ENCODE results near the gene MRPL20.
"Not testable (repeated sequence)": the region's sequence is repeated elsewhere in the genome, so short reads cannot be mapped to it uniquely, and the experiment has no call there.

The MRPL20 gene

DNA sequence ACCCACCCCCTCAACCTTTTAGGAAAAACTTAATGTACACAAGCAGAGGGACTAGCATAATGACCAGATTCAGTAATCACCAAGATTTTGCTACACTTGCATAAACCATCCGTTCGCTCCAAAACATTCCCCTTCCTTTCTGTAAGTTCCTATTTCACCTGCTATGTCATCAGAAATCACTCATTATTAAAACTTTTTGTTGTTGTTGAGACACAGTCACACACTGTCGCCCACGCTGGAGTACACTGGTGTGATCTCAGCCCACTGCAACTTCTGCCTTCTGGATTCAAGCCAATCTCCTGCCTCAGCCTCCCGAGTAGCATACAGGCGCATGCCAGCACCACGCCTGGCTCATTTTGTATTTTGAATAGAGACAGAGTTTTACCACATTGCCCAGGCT is 3.4 kb downstream of the MRPL20 start:
- no peak for DNase-seq

DNA sequence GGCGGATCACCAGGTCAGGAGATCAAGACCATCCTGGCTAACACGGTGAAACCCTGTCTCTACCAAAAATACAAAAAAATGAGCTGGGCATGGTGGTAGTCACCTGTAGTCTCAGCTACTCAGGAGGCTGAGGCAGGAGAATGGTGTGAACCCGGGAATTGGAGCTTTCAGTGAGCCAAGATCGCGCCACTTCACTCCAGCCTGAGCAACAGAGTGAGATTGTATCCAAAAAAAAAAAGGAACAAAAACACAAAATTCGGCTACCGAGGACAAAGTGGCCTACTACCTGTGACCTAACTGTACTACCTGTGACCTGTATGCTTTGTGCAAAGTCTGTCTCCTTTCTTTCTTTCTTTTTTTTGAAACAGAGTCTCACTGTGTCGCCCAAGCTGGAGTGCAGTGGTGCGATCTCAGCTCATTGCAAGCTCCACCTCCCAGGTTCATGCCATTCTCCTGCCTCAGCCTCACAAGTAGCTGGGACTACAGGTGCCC is 4.1 kb downstream of the MRPL20 start:
- not testable (repeated sequence) for DNase-seq

DNA sequence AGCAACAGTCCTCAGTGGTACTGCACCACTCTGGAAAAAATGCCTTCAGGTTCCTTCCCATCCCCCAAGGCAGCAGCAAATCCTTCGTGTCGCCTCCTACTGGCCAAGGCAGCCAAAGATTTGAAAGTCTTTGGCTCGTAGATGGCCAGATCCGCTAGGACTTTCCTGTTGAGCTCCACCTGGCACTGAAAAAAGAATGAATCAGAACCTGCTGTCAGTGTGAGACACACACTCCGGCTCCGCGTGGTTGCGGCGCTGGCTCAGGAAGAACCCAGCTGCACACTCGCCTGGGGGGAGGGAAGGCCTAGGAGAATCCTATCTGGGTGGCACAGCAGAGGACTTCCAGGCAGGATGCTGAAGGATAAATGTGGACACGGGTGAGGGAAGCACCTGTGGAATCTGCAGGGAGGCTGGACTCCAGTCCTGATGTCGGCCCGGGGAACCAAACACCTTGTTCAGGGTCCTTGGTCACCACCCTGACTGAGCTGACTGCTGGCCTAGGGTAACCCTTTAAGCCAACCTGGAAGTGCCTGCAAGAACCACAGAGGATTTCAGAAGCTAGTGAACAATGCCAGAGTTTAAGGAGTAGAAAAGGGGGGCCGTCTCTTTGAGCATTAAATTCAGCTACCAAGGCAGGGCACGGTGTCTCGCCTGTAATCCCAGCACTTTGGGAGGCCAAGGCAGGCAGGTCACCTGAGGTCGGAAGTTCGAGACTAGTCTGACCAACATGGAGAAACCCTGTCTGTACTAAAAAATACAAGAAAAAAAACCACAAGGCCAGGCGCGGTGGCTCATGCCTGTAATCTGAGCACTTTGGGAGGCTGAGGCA is 4.8 kb downstream of the MRPL20 start:
- DNase-seq, result peak; percentile 49

DNA sequence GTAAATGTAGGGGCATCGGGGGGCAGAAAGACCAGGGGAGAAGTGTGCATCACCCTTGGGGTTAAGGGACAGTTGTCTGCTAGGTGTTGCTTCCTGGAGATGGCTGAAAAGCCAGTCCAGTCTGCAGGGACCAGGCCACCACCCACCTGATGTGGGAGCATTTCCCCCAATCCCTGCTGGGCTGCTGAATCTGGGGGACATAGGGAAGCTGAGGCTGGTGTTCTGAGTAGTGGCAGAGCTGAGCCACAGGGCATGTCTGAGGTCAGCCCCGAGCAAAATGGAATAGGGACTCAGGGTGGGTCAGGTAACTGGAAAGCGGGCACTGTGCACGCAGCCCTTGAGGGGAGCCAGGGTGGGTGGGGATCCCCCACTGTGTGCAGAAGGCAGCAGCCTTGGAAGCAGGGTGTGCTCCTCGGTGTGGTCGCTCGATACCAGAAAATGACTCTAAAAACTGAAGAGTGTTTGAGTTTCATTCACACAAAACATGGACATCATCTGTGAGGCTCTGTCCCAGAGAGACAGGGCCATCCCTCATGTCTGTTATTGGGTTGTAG is 5.6 kb downstream of the MRPL20 start:
- no peak for DNase-seq

DNA sequence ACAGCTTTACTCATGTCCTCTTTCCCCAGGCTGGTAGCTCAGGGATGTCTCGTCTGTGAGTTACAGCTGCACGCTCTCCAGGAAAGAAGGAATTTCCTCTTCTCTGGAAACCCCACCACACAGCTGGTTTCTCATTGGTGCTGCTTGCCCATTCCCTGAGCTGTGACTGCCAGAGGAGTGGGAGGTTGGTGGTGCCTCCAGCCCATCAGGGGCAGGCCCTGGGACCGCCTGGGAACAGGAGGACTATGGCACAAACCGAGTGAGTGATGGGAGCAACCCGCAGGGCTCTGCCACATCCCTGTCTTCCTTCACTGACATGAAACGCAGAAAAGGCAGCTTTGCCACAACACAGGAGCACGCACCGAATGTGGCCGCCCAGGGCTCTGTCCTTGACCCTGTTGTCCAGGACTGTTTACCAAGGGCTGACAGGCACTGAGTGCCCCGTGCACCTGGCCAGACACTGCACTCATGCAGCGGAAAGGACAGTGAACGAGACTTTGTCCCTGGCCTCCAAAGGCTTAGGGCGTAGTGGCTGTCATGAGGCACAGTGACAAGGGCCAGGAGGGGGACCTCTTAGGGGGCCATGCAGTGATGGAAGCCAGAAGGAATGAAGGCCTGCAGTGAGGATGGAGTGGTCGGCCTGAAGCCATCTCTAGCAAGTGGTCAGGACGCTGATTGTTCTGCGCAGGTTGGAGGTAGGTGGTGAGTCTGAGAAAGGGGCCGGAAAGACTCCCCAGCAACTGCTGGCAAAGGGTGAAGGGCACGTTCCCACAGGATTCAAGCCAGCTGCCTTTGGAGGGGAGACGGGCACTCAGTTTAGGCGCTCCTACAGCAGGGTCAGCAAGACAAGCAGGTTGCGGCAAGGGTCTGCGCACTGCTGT is 6.3 kb downstream of the MRPL20 start:
- DNase-seq, result peak; percentile 24

DNA sequence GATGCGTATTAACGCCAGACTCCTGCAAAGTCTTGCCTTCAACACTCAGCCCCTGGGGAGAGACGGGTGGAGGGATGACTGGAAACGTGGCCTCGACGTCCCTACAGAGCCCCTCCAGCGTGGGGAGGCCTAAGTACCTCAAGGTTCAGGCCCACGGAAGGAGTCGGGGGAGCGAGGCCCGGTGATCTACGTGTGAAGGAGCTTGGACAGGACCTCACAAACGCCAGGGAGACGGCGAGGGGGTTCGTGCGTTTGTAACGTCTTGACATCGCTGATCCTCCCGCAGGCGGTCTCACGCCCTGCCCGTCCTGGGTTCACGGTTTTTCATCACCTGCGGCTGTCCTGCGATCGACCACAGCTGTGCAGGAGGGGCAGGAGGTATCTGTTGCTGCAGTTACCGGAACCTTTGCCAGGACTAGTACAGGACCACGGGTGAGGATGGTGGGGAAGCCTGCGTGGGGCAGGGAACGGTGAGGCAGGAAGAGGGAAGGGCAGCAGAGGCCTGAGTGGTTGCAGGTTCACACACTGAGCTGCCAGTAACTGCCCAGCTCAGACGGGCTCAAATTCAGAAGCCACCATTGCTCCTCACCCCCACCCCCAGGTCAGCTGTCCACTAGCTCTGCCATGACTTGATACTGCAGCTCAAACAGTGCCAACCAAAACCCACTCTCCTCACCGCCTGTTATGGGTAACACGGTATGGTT is 7.1 kb downstream of the MRPL20 start:
- peak; percentile 35 for DNase-seq

DNA sequence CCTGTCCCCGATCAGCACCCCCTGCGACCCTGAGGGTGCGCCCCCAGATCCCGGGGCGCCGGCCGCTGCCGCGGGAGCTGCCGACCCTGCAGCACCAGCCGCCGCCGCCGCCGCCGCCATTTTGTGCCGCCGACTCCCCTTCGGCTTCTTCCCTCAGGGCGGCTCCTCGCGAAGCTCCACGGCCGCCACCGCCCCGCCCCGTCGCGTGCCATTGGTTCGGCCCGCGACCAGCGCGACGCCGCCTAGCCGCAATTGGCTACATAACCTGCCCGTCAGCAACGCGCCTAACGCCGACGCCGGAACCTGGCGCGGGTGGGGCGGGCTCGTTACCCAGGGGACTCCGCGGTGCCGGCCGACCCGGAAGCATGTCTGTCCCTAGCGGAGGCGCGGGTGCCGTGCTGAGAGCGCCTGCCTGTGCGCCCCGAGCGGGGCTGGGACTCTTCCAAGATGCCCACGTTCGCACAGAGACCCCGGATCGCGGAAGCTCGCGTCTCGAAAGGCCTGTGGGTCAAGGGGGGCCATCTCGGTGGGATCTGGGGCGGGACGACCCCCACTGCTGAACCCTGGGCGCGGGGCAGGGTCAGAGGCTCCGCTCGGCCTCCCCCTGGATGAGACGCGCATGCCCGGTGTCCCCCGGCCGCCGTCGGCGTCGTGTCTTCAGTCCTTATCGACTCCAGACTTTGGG is 7.8 kb downstream of the MRPL20 start, which contains the start of gene CCNL2:
TSS of gene CCNL2 (minus strand) at position 149 of the 685 bp plus-strand sequence. CDS start at position 120, 29 bp downstream.
- DNase-seq, result peak; percentile 98

DNA sequence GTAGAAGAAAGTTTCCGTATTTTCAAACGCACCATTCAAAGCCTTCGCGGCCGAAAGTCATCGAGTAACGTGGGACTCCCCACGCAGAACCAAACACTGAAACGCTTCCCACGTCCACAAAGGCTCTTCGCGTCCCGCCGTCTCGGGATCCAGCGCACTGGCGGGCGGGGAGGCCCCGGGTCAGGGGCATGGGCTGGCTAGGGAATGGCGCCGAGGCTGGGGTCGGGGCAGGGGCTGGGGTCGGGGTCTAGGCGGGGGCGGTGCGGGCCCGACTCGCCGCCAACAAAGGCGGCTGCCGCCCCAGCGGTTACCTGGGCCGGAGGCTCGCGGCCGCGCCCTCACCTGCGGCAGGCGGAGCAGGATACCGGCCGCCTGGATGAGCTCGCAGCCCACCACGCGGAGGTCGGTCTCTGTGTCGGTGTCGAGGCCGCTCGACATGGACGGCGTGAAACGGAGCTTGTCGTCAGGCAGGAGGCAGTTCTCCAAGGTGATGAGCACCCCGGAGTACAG is 8.4 kb downstream of the MRPL20 start:
- no peak for DNase-seq

DNA sequence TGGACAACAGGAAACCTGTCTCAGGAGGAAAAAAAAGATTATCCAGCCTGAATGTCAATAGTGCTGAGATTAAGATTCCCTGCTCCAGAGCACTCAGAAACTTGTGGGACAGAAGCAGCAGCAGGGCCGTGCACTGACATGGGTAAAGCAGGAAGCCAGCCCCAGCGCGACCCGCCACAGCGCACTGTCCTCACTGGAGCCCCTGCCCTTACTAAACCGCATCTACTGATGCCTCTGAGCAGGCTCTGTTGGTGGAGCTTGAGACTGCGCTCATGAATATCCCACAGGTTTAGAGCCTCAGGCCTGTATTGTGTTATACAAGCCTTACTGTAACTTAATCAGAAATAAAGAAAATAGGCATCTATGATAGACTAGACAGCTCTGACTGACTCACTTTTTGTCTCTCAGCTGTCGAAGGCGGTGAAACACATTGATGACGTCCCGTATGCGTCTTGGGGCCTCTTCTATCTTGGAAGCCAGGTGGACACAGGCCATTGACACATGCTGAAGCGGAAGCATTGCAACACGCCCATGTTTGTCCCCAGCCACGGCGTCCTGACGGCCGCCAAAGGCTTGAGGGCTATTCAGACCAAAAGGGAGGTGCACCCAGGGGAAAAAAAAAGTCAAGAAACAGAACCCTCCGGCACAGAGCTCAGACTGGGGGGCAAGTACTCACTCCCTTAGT is 9.1 kb downstream of the MRPL20 start:
- DNase-seq, result no peak

DNA sequence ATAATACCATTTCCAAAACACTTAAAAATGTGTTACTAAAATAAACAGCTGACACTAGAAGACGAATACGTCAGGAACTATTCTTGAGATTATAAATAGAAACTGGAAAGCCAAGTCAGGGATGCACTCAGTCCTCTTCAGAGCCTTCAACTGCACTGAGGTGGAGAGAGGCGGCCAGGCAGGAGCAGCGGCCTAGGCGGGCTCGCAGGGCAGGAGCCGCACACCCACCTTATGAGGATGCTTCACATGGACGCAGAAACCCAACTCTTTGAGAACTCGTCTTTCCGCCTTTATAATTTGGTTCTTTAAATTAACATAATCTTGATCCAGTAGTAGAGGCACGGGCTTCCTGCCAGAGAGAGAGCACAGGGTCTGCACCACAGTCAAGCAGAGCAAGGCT is 11.9 kb downstream of the MRPL20 start:
- no peak for DNase-seq

DNA sequence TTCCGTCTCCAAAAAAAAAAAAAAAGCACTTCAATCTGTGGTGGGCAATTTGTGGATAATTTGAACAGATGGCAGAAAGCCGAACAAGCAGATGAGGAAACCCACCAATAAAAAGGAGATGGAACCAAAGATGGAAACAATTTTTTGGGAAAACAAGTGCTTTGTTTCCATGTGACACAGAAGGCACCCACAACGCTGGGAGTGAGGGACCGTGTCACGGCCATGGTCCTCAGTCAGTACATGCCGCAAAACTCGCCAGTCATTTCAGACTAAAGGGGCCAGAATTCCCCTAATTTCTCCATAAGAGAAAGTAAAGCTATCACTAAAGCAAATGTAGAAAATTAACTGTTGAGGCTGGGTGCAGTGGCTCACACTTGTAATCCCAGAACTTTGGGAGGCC is 13.0 kb downstream of the MRPL20 start:
- DNase-seq, result no peak

DNA sequence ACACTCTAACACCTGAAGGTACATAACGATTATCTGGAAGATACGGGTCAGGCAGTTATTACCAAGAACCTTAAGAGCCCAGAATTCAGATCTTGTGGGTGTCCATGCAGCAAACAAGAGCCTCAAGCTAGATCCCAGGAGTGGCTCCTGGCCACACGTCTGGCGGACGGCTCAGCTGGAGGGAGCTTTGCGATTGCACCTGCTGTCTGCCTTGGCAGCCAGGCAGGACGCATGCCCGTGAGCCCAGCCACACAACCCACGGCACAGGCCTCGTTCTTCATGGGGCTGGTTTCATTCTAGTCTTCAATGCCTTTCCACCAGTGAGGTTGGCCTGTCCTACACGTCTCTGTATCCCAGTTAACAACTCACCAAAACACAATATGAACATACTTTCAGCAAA is 13.7 kb downstream of the MRPL20 start:
- no peak for DNase-seq

DNA sequence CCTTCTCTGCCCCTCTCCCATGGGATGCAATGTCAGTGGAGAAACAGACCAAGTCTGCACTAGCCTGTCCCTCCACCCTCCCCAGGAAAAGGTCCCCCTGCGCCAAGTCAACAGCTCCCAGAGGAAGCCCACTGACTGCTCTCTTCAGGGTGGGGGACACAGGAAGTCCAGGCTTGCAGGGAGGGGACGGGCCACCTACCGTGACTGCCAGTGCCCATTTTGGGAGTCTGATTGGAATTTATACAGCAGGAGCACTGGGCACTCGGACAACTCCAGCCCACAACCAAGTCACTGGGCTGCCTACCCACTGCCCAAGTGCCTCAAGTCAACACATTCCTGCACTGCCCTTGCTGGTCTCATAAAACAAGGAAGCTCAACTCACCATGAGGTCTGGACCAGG is 14.1 kb downstream of the MRPL20 start:
- DNase-seq, result no peak

DNA sequence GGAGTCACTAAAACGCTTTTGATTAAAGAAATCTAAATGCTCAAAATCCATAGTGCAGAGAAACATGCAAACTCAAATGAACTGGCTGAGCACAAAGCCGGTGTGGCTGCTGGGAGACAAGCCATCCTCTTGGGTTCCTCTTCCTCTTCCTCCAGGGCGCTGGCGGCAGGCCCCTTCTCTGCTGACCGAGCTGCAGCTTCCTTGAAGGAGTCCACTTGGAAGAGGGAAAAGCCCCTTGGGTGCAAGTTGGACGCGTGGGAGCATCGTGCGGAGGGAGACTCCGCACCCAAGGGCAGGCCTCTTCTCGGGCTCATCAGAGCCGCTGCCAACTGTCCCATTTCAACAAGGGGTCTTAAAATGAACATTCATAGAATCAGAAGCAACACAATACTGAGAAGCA is 15.9 kb downstream of the MRPL20 start:
- no peak for DNase-seq

DNA sequence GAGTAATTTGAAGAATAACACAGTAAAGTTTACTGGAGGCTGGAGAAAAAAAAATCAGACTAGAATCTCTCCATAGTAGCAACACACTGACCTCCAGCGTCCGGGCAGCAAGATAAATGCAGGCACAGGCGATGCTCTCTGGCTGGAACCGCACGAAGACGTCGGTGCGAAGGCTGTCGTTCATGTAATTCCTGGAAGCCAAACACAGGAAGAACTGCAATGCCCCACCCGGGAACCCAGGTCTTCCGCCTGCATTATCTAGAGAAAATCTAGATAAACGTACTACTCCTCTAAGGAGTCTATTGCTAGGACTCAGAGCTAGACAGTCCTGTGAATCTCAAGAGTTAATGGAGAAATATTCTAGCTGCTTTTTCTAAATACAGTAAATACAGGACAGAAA is 16.4 kb downstream of the MRPL20 start:
- DNase-seq, result no peak

DNA sequence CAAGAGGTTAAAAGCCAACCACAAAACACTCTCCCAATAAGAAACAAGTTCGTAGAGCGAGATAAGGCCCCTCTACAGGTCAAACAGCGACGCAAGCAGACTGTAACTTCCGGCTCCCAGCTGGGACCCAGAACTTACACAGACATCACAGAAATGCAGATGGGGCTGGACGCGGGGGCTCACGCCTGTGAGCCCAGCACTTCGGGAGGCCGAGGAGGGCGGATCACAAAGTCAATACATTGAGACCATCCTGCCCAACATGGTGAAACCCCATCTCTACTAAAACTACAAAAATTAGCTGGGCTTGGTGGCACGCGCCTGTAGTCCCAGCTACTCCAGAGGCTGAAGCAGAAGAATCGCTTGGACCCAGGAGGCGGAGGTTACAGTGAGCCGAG is 19.0 kb downstream of the MRPL20 start:
- no peak for DNase-seq

DNA sequence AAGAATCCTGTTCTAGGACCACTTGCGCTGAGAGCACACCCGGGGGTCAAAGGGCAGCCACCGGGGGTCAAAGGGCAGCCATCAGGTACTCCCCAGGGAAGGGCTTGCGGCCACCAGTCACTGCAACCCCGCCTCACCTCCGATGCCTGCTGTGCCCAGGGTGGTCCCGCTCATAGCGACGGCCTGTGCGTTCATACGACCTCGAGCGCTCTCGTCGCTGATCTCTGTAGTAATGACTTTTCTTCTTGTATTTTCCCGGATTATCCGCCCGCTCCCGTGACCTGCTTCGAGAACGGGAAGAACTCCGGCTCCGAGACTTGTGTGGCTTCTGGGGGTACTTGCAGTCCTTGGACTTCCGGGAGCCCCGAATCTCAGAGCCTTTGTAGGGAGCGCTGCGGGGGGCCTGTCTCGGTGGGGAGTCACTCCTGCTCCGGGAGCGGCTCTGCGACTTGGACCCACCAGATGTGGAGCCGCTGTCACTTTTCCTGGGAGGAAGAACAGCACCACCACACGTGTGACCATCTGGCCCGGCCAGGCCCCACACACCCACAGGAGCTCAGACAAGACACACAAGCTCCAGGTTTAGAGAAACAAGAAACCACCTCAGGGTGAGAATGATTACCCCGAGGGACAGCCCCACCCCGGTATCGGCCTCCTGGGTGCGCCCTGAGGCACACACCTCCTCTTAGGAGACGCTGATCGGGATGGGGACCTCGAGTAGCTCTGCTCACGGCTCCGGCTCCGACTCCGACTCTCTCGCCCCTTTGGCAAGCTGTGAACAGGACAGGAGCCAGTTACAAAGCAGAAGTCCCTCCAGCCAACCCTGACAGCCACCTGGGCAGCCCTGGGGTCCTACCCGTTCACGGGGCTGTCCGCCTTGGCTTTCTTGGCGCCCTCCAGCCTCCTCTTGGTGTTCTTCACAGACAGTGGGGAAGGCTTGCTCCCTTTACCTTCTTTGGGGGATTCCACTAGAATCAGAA is 19.7 kb downstream of the MRPL20 start:
- no peak for DNase-seq

DNA sequence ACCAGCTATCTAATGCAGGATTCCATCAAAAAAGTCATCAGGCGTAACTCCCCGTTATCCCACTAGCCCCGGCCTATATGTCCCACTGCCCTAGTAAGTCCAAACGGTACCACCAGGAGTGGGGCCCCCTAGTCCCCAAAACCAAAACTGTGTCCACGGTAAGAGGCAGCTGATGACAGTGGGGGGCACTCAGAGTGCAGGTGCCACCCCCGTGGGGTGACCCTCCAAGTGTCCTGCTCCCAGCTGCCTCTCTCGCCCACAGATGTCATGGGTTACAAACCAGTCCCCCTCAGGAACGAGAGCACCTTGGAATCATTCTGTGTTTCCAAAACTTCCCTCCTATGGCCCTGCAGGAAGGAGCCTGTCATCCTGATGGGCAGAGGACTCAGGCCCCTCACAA is 21.2 kb downstream of the MRPL20 start:
- DNase-seq, result no peak

DNA sequence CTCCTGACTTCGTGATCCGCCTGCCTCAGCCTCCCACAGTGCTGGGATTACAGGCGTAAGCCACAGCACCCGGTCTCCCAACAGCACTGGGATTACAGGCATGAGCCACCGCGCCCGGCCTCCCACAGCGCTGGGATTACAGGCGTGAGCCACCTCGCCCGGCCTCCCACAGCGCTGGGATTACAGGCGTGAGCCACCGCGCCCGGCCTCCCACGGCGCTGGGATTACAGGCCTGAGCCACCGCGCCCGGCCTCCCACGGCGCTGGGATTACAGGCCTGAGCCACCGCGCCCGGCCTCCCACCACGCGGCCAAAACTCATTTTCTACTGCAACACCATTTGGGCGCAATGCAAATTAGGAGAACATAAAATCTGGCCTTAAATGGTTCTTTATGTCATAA is 21.8 kb downstream of the MRPL20 start:
- not testable (repeated sequence) for DNase-seq

DNA sequence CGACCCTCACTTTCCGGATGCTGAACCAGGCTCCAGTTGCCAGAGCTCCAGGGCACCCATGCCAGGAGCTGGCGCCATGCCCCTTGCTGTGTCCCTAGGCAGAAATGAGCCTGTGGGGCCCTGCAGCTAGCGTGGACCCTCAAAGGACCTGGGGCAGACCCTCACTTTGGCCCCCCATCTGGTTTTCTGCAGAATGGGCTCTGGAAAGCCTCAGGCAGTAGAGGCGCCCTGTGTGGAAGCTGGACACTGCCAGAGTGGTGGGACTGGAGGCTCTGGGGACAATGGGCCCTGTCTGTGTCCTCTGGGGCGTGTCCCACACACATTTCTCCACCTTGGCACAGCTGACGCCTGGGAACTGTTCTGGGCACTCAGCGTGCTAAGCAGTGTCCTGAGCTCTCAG is 25.8 kb downstream of the MRPL20 start:
- no peak for DNase-seq

Measured in EL (cell line).